Measurements from ENCODE around the gene HDAC10.

Gene HDAC10

DNA sequence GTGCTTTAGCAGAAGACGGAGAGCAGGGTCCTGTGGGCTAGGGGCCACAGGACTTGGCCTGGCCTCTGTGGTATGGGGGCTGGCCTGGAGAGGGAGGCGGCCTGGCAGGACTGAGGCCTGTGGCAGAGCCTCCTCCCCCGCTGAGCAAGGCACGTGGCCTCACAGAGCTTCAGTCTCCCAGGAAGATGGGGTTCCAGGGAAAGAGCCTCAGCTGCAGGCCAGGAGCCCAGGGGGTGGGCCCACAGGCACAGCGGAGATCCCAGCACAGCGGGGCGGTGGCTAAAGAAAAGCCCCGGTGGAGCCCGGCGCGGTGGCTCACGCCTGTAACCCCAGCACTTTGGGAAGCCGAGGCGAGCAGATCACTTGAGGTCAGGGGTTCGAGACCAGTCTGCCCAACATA is 8.2 kb upstream of the HDAC10 start:
- H4K12ac ChIP-seq (ENCODE audit: low read depth, low read length), result no peak overlapping the region
- no peak overlapping the region for H3K4ac ChIP-seq (ENCODE audit: low read depth, low read length)
- no peak overlapping the region for H2BK5ac ChIP-seq (ENCODE audit: low read depth, low read length, poor library complexity)
- no peak overlapping the region for H4K91ac ChIP-seq (ENCODE audit: low read depth, low read length)
- no peak overlapping the region for H3K9ac ChIP-seq (ENCODE audit: low read length)
- H2AFZ ChIP-seq (ENCODE audit: insufficient read depth, low read length, poor library complexity), result no peak overlapping the region
- H3K79me1 ChIP-seq (ENCODE audit: low read length), result no peaks in the 10 kb centered on the region
- no peak overlapping the region for H3K18ac ChIP-seq (ENCODE audit: low read length)
- WGBS (ENCODE audit: extremely low coverage, insufficient coverage, insufficient read length), result no CpG with 5 or more reads among the region's 15 CpGs
- no peaks in the 10 kb centered on the region for H3K36me3 ChIP-seq (ENCODE audit: control insufficient read depth in 1 of 2, insufficient read depth in 2 of 2, low read length in 2 of 2)
- no peak overlapping the region for H3K14ac ChIP-seq (ENCODE audit: low read length)
- no peak overlapping the region for H3K27ac ChIP-seq (ENCODE audit: low read depth, low read length)
- H3K23ac ChIP-seq (ENCODE audit: low read length), result no peak overlapping the region
- no peak overlapping the region for H4K8ac ChIP-seq (ENCODE audit: low read depth, low read length)
- H3K79me2 ChIP-seq (ENCODE audit: control insufficient read depth, insufficient read depth, low read length, poor library complexity), result no peaks in the 10 kb centered on the region
- H2BK12ac ChIP-seq (ENCODE audit: low read length), result no peak overlapping the region
- H3K4me3 ChIP-seq (ENCODE audit: low read depth, low read length), result no peak overlapping the region
- no peak overlapping the region for H2AK5ac ChIP-seq (ENCODE audit: low read length)
- no peaks in the 10 kb centered on the region for H3K9me3 ChIP-seq (ENCODE audit: insufficient read depth, low read depth, low read length)
- no peak overlapping the region for H3K4me2 ChIP-seq (ENCODE audit: low read length)
- no peak overlapping the region for H2BK120ac ChIP-seq (ENCODE audit: insufficient read depth, low read length, poor library complexity)
- H3K27me3 ChIP-seq (ENCODE audit: insufficient read depth, low read length), result peaks cover 9% of the 10 kb centered on the region
- no peak for DNase-seq
- H3K4me1 ChIP-seq (ENCODE audit: control insufficient read depth in 1 of 2, insufficient read depth in 2 of 2, low read length in 2 of 2), result peaks cover 17 to 20% of the 10 kb centered on the region in 2 experiments

DNA sequence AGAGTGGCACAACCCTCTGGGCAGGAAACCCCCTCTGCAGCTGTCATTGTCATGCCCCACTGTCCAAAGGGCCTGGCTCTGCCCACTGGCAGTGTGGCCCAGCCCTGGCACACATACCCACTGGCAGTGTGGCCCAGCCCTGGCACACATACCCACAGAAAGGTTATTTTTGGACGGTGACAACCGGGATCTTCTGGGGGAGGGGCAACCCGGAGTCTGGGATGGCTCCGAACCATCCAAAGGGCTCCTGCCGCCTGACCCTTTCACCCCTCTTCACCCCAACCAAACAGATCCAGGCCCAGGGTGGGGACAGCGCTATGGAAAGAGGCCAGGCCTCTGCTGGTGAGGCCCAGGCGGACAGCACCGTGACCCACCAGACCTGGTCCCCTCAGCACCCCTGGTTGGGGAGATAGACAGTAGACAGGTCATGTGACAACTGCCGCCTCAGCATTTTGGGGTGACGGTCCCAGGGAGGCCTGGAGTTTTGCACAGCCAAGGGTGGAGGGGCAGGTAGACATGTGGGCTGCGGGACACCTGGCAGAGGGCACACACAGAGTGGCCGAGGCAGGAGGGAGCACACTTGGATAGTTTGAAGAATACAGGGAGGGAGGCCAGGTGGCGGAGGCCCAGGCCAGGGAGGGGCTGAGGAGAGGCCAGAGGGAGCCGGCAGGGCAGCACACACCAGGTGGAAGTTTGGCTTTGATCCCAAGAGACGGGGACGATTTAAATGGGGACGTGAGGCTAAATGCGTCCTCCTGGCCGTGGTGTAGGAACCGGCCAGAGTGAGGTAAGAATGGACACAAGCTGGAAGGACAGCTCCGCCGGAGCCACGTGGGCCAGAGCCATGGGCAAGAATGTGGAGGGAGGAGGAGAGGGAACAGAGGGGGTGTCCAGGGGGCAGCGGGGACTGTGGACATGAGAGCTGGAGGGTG is 7.6 kb upstream of the HDAC10 start:
- no peak overlapping the region for H2BK120ac ChIP-seq (ENCODE audit: insufficient read depth, low read length, poor library complexity)
- no peak overlapping the region for H3K18ac ChIP-seq (ENCODE audit: low read length)
- no peaks in the 10 kb centered on the region for H3K79me1 ChIP-seq (ENCODE audit: low read length)
- H3K4me1 ChIP-seq (ENCODE audit: control insufficient read depth in 1 of 2, insufficient read depth in 2 of 2, low read length in 2 of 2), result peaks cover 17 to 20% of the 10 kb centered on the region in 2 experiments
- H3K4me3 ChIP-seq (ENCODE audit: low read depth, low read length), result no peak overlapping the region
- H2BK5ac ChIP-seq (ENCODE audit: low read depth, low read length, poor library complexity), result no peak overlapping the region
- DNase-seq, result no peak
- H3K36me3 ChIP-seq (ENCODE audit: control insufficient read depth in 1 of 2, insufficient read depth in 2 of 2, low read length in 2 of 2), result no peaks in the 10 kb centered on the region
- no peaks in the 10 kb centered on the region for H3K79me2 ChIP-seq (ENCODE audit: control insufficient read depth, insufficient read depth, low read length, poor library complexity)
- no peak overlapping the region for H2BK12ac ChIP-seq (ENCODE audit: low read length)
- no peaks in the 10 kb centered on the region for H3K9me3 ChIP-seq (ENCODE audit: insufficient read depth, low read depth, low read length)
- no peak overlapping the region for H3K23ac ChIP-seq (ENCODE audit: low read length)
- H3K4me2 ChIP-seq (ENCODE audit: low read length), result no peak overlapping the region
- H4K12ac ChIP-seq (ENCODE audit: low read depth, low read length), result no peak overlapping the region
- no peak overlapping the region for H3K9ac ChIP-seq (ENCODE audit: low read length)
- H3K27me3 ChIP-seq (ENCODE audit: insufficient read depth, low read length), result peaks cover 9% of the 10 kb centered on the region
- no CpG with 5 or more reads among the region's 24 CpGs for WGBS (ENCODE audit: extremely low coverage, insufficient coverage, insufficient read length)
- no peak overlapping the region for H3K27ac ChIP-seq (ENCODE audit: low read depth, low read length)
- H4K91ac ChIP-seq (ENCODE audit: low read depth, low read length), result no peak overlapping the region
- H4K8ac ChIP-seq (ENCODE audit: low read depth, low read length), result no peak overlapping the region
- H3K4ac ChIP-seq (ENCODE audit: low read depth, low read length), result no peak overlapping the region
- H2AFZ ChIP-seq (ENCODE audit: insufficient read depth, low read length, poor library complexity), result no peak overlapping the region
- H3K14ac ChIP-seq (ENCODE audit: low read length), result no peak overlapping the region
- H2AK5ac ChIP-seq (ENCODE audit: low read length), result no peak overlapping the region

DNA sequence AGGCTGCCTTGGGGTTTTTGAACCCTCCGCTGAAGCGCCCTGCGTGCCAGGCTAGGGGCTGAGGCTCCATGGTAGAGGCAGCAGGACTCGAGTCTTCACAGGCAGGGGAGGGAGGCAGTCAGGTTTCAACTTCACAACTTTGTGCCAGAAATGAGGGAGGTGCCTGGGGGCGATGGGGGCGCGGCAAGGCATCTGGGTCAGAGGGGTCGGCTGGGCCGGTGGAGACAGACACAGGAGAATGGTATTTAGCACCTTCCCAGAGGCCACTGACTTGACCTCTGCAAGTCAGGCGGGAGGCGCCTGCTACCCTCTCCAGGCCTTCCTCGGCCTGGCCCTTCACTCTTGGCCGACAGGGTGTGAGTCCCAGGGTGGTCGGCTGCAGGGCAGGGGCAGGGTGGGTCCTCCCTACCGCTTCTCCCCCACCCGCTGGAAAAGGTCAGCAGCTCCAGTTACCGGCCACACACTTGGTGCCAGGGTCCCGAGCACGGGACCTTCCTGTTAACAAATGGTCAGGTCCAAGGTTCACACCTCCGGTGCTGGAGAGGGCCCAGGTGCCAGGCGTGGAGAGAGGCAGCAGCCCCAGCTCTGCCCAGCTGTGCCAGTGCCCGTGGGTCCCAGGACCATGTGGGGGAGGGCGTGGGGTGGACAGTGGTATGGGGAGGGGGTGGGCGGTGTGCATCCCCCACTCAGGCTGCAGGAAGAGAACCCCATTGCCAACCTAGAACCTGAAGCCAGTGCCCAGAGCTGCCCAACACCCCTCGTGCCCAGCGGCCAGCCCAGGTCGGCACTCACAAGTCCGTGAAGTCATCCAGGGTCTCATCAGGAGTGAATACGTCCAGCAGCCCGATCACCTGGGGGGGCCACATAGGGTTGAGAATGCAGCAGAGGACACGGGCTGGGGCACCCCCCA is 6.6 kb upstream of the HDAC10 start:
- WGBS (ENCODE audit: extremely low coverage, insufficient coverage, insufficient read length), result no CpG with 5 or more reads among the region's 31 CpGs
- H3K4me2 ChIP-seq (ENCODE audit: low read length), result no peak overlapping the region

DNA sequence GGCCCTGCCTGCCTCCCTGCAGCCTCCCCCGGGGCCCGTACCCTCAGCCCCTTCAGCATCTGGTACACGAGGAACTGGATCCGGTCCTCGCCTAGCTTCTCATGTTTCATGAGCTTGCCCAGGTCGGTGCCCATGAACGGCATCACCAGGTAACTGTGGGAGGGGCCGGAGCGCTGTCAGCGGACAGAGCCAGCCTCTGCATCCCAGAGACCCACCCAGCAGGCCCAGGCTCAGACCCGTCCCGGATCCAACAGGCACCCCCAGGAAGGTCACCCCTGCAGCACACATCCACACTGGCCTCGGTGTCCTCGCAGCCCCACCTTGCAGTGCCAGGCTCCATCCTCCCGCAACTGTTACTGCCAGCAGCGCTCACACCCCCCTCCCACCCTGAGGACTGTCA is 6.0 kb upstream of the HDAC10 start:
- H3K79me2 ChIP-seq (ENCODE audit: control insufficient read depth, insufficient read depth, low read length, poor library complexity), result no peaks in the 10 kb centered on the region
- no peak overlapping the region for H3K27ac ChIP-seq (ENCODE audit: low read depth, low read length)
- no peak overlapping the region for H2BK12ac ChIP-seq (ENCODE audit: low read length)
- no peak for DNase-seq
- no peak overlapping the region for H3K14ac ChIP-seq (ENCODE audit: low read length)
- no peak overlapping the region for H2AFZ ChIP-seq (ENCODE audit: insufficient read depth, low read length, poor library complexity)
- no peak overlapping the region for H3K4me3 ChIP-seq (ENCODE audit: low read depth, low read length)
- H4K12ac ChIP-seq (ENCODE audit: low read depth, low read length), result no peak overlapping the region
- H3K9ac ChIP-seq (ENCODE audit: low read length), result no peak overlapping the region
- H4K8ac ChIP-seq (ENCODE audit: low read depth, low read length), result no peak overlapping the region
- no peaks in the 10 kb centered on the region for H3K9me3 ChIP-seq (ENCODE audit: insufficient read depth, low read depth, low read length)
- WGBS (ENCODE audit: extremely low coverage, insufficient coverage, insufficient read length), result no CpG with 5 or more reads among the region's 16 CpGs
- no peaks in the 10 kb centered on the region for H3K79me1 ChIP-seq (ENCODE audit: low read length)
- no peak overlapping the region for H3K23ac ChIP-seq (ENCODE audit: low read length)
- no peaks in the 10 kb centered on the region for H3K36me3 ChIP-seq (ENCODE audit: control insufficient read depth in 1 of 2, insufficient read depth in 2 of 2, low read length in 2 of 2)
- no peak overlapping the region for H3K4me2 ChIP-seq (ENCODE audit: low read length)
- H2BK120ac ChIP-seq (ENCODE audit: insufficient read depth, low read length, poor library complexity), result no peak overlapping the region
- no peak overlapping the region for H3K18ac ChIP-seq (ENCODE audit: low read length)
- no peak overlapping the region for H4K91ac ChIP-seq (ENCODE audit: low read depth, low read length)
- H3K4me1 ChIP-seq (ENCODE audit: control insufficient read depth in 1 of 2, insufficient read depth in 2 of 2, low read length in 2 of 2), result peaks cover 16 to 19% of the 10 kb centered on the region in 2 experiments
- no peak overlapping the region for H3K4ac ChIP-seq (ENCODE audit: low read depth, low read length)
- H3K27me3 ChIP-seq (ENCODE audit: insufficient read depth, low read length), result peaks cover 9% of the 10 kb centered on the region
- no peak overlapping the region for H2AK5ac ChIP-seq (ENCODE audit: low read length)
- H2BK5ac ChIP-seq (ENCODE audit: low read depth, low read length, poor library complexity), result no peak overlapping the region

More for the DNA sequence above, 6.6 kb upstream of the HDAC10 start:
- no peak overlapping the region for H3K27ac ChIP-seq (ENCODE audit: low read depth, low read length)
- no peak overlapping the region for H3K14ac ChIP-seq (ENCODE audit: low read length)
- H2AK5ac ChIP-seq (ENCODE audit: low read length), result no peak overlapping the region
- H2BK120ac ChIP-seq (ENCODE audit: insufficient read depth, low read length, poor library complexity), result no peak overlapping the region
- H3K18ac ChIP-seq (ENCODE audit: low read length), result no peak overlapping the region
- H3K79me1 ChIP-seq (ENCODE audit: low read length), result no peaks in the 10 kb centered on the region
- no peak overlapping the region for H3K9ac ChIP-seq (ENCODE audit: low read length)
- no peak overlapping the region for H2BK5ac ChIP-seq (ENCODE audit: low read depth, low read length, poor library complexity)
- H3K4me1 ChIP-seq (ENCODE audit: control insufficient read depth in 1 of 2, insufficient read depth in 2 of 2, low read length in 2 of 2), result peaks cover 17 to 20% of the 10 kb centered on the region in 2 experiments
- no peak overlapping the region for H3K4ac ChIP-seq (ENCODE audit: low read depth, low read length)
- peaks cover 9% of the 10 kb centered on the region for H3K27me3 ChIP-seq (ENCODE audit: insufficient read depth, low read length)
- H2BK12ac ChIP-seq (ENCODE audit: low read length), result no peak overlapping the region
- DNase-seq, result no peak
- H3K36me3 ChIP-seq (ENCODE audit: control insufficient read depth in 1 of 2, insufficient read depth in 2 of 2, low read length in 2 of 2), result no peaks in the 10 kb centered on the region
- H4K8ac ChIP-seq (ENCODE audit: low read depth, low read length), result no peak overlapping the region
- H4K91ac ChIP-seq (ENCODE audit: low read depth, low read length), result no peak overlapping the region
- H2AFZ ChIP-seq (ENCODE audit: insufficient read depth, low read length, poor library complexity), result no peak overlapping the region
- H4K12ac ChIP-seq (ENCODE audit: low read depth, low read length), result no peak overlapping the region
- no peak overlapping the region for H3K4me3 ChIP-seq (ENCODE audit: low read depth, low read length)
- no peak overlapping the region for H3K23ac ChIP-seq (ENCODE audit: low read length)
- no peaks in the 10 kb centered on the region for H3K9me3 ChIP-seq (ENCODE audit: insufficient read depth, low read depth, low read length)
- no peaks in the 10 kb centered on the region for H3K79me2 ChIP-seq (ENCODE audit: control insufficient read depth, insufficient read depth, low read length, poor library complexity)
